GM19468 (cell line): ENCODE data around the gene CCND2.

Experiments used
- ATAC-seq: cut with Tn5 transposase; IDR thresholded peaks from one replicate; pipeline ENCODE4 v1.9.1; 2021; ENCODE audit warnings: mild to moderate bottlenecking, moderate library complexity, moderate number of reproducible peaks; ENCODE audit not compliant: unreplicated experiment; ENCODE audit errors: extremely low read depth

CCND2 gene

DNA sequence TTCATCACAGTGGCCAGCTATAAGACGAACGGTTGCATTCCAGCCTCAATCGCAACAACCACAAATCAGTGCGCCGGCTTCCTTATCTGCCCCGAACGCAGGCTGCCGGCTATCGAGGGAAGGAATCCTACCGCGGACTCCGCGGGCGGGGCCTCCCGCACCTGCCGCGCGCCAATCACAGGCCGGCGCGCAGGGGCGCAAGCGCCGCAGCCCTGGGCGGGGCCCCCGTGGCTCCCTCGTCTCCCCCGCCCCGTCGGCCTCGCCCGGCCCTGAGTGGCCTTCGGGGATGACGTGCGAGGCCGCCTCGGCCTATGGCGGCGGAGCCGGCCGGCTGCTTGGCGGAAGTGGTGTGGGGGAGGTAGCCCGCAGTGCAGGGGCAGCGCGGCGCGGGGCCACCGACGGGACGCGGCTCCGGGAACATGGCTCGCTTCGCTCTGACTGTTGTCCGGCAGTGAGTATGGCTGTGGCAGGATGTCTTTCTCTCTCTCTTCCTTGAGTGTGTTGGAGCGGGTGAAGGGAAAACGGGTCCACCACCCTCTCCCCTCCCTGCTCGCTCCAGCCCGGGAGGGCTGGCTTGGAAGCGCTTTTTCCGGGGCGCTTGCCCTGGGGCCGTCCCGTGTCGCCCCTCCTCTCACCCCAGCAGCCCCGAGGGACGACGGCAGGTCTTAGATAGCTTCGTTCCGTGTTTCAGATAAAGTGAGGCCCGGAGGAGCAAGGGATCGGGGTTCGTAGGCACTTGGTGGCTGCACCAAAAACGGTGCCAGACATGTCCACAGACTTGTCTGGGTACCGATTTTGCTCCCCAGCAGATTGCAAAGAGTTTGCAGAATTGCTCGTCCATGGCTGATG lies 47.5 kb downstream of the CCND2 start, which contains the start of gene TIGAR:
Gene TIGAR, plus strand, starts transcription at position 361 of the 849 bp plus-strand sequence. Its CDS starts 59 bp downstream, at position 420.
- peak; percentile 96 for ATAC-seq

DNA sequence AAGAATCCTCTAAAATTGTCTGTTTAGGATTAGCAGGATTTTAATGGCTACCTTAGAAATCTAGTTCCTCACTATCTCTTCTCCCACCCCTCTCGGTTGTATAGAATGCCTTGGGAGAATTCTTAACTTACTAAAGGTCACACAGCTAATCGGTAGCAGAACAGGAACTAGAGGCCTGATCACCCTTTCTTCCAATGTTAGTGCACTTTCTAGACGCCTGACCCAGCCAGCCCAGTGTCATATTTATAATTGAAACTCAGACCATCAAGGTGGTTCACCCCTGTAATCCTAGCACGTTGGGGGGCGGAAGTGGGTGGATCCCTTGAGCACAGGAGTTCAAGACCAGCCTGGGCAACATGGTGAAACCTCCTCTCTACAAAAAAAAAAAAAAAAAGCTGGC lies 49.2 kb downstream of the CCND2 start:
- no peak for ATAC-seq
